Measurements from ENCODE around the gene SORCS2. TPM values are rescaled to one million over a fixed set of nuclear protein-coding genes. Genes with fewer than 3 reads are reported as not detected.

The SORCS2 gene
- total RNA-seq, 2 donors from 2014 or later: 0.68 to 0.92 TPM

DNA sequence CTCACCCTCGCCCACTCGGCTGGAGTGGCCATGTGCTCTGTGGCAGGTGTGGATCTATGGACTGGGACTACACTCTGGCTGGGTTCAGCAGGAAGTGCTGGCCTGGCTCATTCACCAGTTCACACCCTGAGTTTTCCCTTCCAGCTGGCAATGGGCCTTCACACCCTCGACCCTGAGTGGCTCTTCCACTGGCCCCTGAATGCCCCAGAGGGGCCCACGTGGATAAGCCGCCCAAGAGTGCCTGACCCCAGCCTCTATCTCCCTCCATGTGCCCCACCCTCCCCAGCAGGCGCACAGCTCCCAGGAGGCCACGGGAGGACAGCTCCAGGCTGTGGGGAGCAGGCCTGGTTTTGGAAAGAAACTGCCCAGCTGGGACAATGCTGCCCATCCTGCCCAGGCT, 513.3 kb downstream of the SORCS2 start:
- H3K4me3 ChIP-seq: no peak overlapping the region
- no peak overlapping the region for H3K27ac ChIP-seq
- TF ChIP-seq, protein P1, sequence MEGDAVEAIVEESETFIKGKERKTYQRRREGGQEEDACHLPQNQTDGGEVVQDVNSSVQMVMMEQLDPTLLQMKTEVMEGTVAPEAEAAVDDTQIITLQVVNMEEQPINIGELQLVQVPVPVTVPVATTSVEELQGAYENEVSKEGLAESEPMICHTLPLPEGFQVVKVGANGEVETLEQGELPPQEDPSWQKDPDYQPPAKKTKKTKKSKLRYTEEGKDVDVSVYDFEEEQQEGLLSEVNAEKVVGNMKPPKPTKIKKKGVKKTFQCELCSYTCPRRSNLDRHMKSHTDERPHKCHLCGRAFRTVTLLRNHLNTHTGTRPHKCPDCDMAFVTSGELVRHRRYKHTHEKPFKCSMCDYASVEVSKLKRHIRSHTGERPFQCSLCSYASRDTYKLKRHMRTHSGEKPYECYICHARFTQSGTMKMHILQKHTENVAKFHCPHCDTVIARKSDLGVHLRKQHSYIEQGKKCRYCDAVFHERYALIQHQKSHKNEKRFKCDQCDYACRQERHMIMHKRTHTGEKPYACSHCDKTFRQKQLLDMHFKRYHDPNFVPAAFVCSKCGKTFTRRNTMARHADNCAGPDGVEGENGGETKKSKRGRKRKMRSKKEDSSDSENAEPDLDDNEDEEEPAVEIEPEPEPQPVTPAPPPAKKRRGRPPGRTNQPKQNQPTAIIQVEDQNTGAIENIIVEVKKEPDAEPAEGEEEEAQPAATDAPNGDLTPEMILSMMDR (IDR thresholded peaks at IDR 0.05): no peak
- no peak for DNase-seq (ENCODE audit: low spot score)
- H3K27me3 ChIP-seq (replicated peaks; ENCODE audit: insufficient read depth): no peaks in the 10 kb centered on the region
- no peaks in the 10 kb centered on the region for H3K36me3 ChIP-seq
- H3K9me3 ChIP-seq: no peaks in the 10 kb centered on the region
- ATAC-seq (ENCODE audit: insufficient number of reproducible peaks, low FRiP score, low read depth): no peak
- no peaks in the 10 kb centered on the region for H3K4me1 ChIP-seq (ENCODE audit: control insufficient read depth in 1 of 2, low read depth in 2 of 2)

DNA sequence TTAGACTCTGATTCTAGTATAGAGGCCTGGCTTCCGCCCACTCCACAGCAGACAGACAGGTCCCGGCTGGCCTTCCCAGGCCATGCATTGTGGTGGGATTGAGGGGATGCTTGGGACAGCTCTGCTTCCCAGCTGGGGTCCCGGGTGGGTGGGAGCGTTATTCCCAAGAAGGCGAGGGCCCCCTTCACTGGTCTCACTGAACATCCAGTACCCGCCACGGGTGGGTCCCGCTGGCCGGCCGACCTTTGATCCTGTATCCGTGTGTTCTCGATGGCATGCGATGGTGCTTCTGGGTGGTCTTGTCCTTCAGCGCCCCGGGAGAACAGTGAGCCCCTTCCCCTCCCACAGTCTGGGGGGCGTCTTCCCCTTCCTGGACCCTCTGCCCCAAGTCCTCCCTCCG, 515.9 kb downstream of the SORCS2 start:
- no peaks in the 10 kb centered on the region for H3K9me3 ChIP-seq
- H3K4me3 ChIP-seq: no peak overlapping the region
- ATAC-seq (ENCODE audit: insufficient number of reproducible peaks, low FRiP score, low read depth) (no peak), DNase-seq (ENCODE audit: low spot score) (no peak)
- TF ChIP-seq, protein P1 (IDR thresholded peaks at IDR 0.05): no peak
- no peaks in the 10 kb centered on the region for H3K4me1 ChIP-seq (ENCODE audit: control insufficient read depth in 1 of 2, low read depth in 2 of 2)
- no peaks in the 10 kb centered on the region for H3K27me3 ChIP-seq (replicated peaks; ENCODE audit: insufficient read depth)
- no peaks in the 10 kb centered on the region for H3K36me3 ChIP-seq
- no peak overlapping the region for H3K27ac ChIP-seq

DNA sequence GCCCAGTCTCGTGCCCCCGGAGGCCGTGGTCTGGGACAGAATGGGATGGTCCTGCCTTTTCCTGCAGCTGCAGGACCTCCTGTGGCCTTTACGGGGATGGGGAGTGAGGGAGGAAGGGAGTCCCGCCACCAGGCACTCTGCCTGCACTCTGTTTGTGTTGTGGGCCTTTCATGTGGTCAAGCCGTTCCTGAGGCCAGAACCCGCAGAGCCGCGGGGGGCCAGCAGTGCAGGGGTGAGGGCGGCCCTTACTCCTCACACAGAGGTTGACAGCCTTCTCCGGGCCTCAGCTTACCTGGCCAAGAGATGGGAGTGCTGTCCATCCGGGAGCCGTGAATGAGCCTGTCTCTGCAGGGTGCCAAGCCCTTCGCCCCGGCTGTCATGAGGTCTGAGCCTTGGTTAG, 516.6 kb downstream of the SORCS2 start:
- TF ChIP-seq, protein P1 (IDR thresholded peaks at IDR 0.05): no peak
- no peaks in the 10 kb centered on the region for H3K4me1 ChIP-seq (ENCODE audit: control insufficient read depth in 1 of 2, low read depth in 2 of 2)
- H3K27ac ChIP-seq: no peak overlapping the region
- ATAC-seq (ENCODE audit: insufficient number of reproducible peaks, low FRiP score, low read depth) (no peak), DNase-seq (ENCODE audit: low spot score) (no peak)
- no peaks in the 10 kb centered on the region for H3K9me3 ChIP-seq
- H3K36me3 ChIP-seq: no peaks in the 10 kb centered on the region
- no peak overlapping the region for H3K4me3 ChIP-seq
- H3K27me3 ChIP-seq (replicated peaks; ENCODE audit: insufficient read depth): no peaks in the 10 kb centered on the region

DNA sequence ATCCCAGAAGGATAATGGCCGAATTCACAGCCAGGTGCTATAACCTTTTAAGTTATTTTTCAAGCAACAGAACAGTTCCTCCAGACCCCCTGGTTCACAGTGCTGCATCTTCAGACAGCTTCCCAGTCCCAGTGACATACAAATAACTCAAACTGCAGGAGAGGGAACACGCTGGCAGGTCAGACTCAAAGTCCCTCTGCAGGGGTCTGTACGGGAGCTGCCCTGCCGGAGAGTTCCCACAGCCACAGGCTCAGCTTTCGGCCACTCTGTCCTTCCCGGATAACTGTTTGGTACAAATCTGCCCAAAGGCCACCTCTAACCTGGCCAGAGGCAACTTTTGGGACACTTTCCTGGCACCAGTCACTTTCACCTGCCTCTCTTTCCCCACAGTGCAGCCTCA, 517.1 kb downstream of the SORCS2 start:
- no peak overlapping the region for H3K27ac ChIP-seq
- DNase-seq (ENCODE audit: low spot score) (no peak), ATAC-seq (ENCODE audit: insufficient number of reproducible peaks, low FRiP score, low read depth) (no peak)
- H3K27me3 ChIP-seq (replicated peaks; ENCODE audit: insufficient read depth): no peaks in the 10 kb centered on the region
- no peak overlapping the region for H3K4me3 ChIP-seq
- H3K36me3 ChIP-seq: no peaks in the 10 kb centered on the region
- H3K4me1 ChIP-seq (ENCODE audit: control insufficient read depth in 1 of 2, low read depth in 2 of 2): no peaks in the 10 kb centered on the region
- no peaks in the 10 kb centered on the region for H3K9me3 ChIP-seq
- TF ChIP-seq, protein P1 (IDR thresholded peaks at IDR 0.05): no peak

DNA sequence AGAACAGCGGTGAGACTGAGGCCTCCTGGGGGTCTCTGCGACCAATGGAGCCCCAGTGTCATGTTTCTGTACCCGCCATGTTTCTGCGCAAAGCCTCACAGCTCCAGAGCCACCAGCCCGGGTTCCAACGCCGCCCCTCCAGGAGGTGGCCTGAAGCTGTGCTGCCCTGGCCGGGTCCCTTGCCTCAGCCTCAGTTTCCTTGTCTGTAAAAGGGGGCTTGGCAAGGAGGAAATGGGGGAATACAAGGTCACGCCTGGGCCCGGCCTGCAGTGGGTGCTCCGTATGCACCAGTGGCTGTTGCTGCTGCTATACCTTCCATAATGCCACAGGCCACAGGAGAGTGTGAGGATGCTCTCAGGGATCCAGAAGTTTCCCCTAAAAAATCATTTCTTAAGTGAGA, 517.8 kb downstream of the SORCS2 start:
- H3K27me3 ChIP-seq (replicated peaks; ENCODE audit: insufficient read depth): no peaks in the 10 kb centered on the region
- ATAC-seq (ENCODE audit: insufficient number of reproducible peaks, low FRiP score, low read depth): no peak

More for the DNA sequence above, 517.8 kb downstream of the SORCS2 start:
- no peak overlapping the region for H3K4me3 ChIP-seq
- H3K36me3 ChIP-seq: no peaks in the 10 kb centered on the region
- no peak overlapping the region for H3K27ac ChIP-seq
- no peaks in the 10 kb centered on the region for H3K4me1 ChIP-seq (ENCODE audit: control insufficient read depth in 1 of 2, low read depth in 2 of 2)
- TF ChIP-seq, protein P1 (IDR thresholded peaks at IDR 0.05): no peak
- no peak for DNase-seq (ENCODE audit: low spot score)
- H3K9me3 ChIP-seq: no peaks in the 10 kb centered on the region
